SU-DHL-6 (cell line): ENCODE data around the gene NUDT2.

Source experiments
- CTCF ChIP-seq: fragments of 200-600 bp; sonication (generic); IDR thresholded peaks from one replicate; pipeline ENCODE4 v1.5.1; 2017; ENCODE audit warnings: antibody characterized with exemption, mild to moderate bottlenecking, low read length, moderate library complexity; ENCODE audit not compliant: insufficient read depth, poor library complexity, severe bottlenecking
- EZH2phosphoT487 ChIP-seq: fragments of 200-600 bp; sonication (generic), shearing (Covaris generic); conservative IDR thresholded peaks from 2 replicates; pipeline ENCODE4 v1.6.1; 2018; ENCODE audit warnings: mild to moderate bottlenecking, antibody characterized with exemption, low read length, moderate library complexity, mixed read lengths

GRCh38 chr9:34337403-34337802 is 8.0 kb downstream of the NUDT2 start:
- TF ChIP-seq CTCF (no peak), EZH2phosphoT487 (no peak)
